Pancreas (tissue), 10 donors: ENCODE measurements around the gene KCTD17. TPM values are rescaled to one million over a fixed set of nuclear protein-coding genes. Genes with fewer than 3 reads are reported as not detected.

Source experiments
- ATAC-seq, 4 donors: fragments of 200-7000 bp; cut with Tn5 transposase; one replicate each; pipeline versions ENCODE4 v1.8.0 to v1.9.1; 2020; ENCODE audit warnings: mild to moderate bottlenecking in 4 of 4, moderate library complexity in 4 of 4
- DNase-seq, 6 donors: peaks; one replicate each; pipeline ENCODE4 v3.0.0-alpha.2; 2020
- FAIRE-seq: peaks from 2 replicates; lab custom pipeline; 2012; peaks lifted over from hg19 to GRCh38; lab: Jason Lieb, UNC
- H3K27ac ChIP-seq, 4 donors: fragments of 200-600 bp; sonication (generic); 1 replicate in 3 of 4; 2 replicates in 1 of 4; pipeline versions ENCODE4 v1.5.0 to v1.8.0; 2020
- H3K27me3 ChIP-seq, 4 donors: fragments of 200-600 bp; one replicate each; pipeline ENCODE4 v1.8.0; 2021
- H3K36me3 ChIP-seq, 3 donors: fragments of 200-600 bp; sonication (generic) in 1 of 3; one replicate each; pipeline versions ENCODE4 v1.5.0 to v1.8.0; 2020 to 2021
- H3K4me1 ChIP-seq, 3 donors: fragments of 200-600 bp; one replicate each; pipeline ENCODE4 v1.8.0; 2021
- H3K4me3 ChIP-seq, 4 donors: fragments of 200-600 bp; sonication (generic) in 2 of 4; one replicate each; pipeline versions ENCODE4 v1.5.0 to v1.8.0; 2020 to 2021
- H3K9me3 ChIP-seq, 4 donors: fragments of 200-600 bp; one replicate each; pipeline ENCODE4 v1.8.0; 2021
- CTCF ChIP-seq, 4 donors: fragments of 200-600 bp; sonication (generic) in 3 of 4; IDR thresholded peaks; one replicate each; pipeline versions ENCODE4 v1.5.0 to v1.8.0; 2021; ENCODE audit warnings: antibody characterized with exemption in 4 of 4
- WGBS, 2 donors: extraction: QIAGEN DNeasy Blood & Tissue Kit; methylation state at CpG; one replicate each; pipeline ENCODE4 v1.1.7; 2013; 5-methylcytosine and 5-hydroxymethylcytosine counted together
- intact Hi-C, 3 donors: fragments of 100-400 bp; cut with DNase I; formaldehyde crosslinking; loops; one replicate each; pipeline versions ENCODE4 v1.11.1 to v1.14.2; 2022
- polyA plus RNA-seq, 2 donors: library from polyadenylated mRNA; stranded (reverse); fragments of 200-250 nt; gene quantifications; one replicate each; pipeline ENCODE4 v1.2.3, GENCODE V29; 2013
- total RNA-seq, 6 donors: library from RNA; stranded (reverse); fragmentation: NEBNext Ultra II Directional in 4 of 6; extraction: Animal tissue kit (Norgen Biotek cat#: 25700) in 4 of 6; gene quantifications; one replicate each; pipeline versions ENCODE4 v1.2.1 to v1.2.4, GENCODE V29; 2021 to 2023
- donor health status: healthy with polysubstance abuse.
- donor health status: DM: no; HTN: no; CAD: no; lungs with moderate emphysema.
- donor health status: DM: no; HTN: no; CAD: no.
- donor health status: control.
- donor health status: control.
- donor health status: Bipolar disorder and iron deficiency.
- donor health status: DM: yes; HTN: yes; CAD: no.
- donor health status: DM: no; HTN: no; CAD: no.
- donor health status: DM: no; HTN: no; CAD: no.
- donor health status: DM: yes; HTN: yes; CAD: no.

KCTD17 gene
- total and polyA plus RNA-seq, 8 donors, result 2.6 to 11.8 (median 4.4) TPM

GRCh38 chr22:37075822-37076433, 24.4 kb downstream of the KCTD17 start:
- 64 to 72% methylated on average over 9 of the region's 9 CpGs for whole genome bisulfite sequencing, 2 donors
- no peak for DNase-seq
- intact Hi-C loops, result loop anchor here in 2 of 3 donors (10.0 kb wide), 1 partner anchor 129 kb away; no protein-coding TSS in a partner anchor

GRCh38 chr22:37077802-37078448, 26.4 kb downstream of the KCTD17 start:
- H3K27me3 ChIP-seq, result no peaks in the 10 kb centered on the region
- peak in 4 of 6 donors; percentile 26 to 89 (median 61) for DNase-seq
- peak; percentile 68 to 81 (median 74) for ATAC-seq
- H3K4me3 ChIP-seq, result no peak overlapping the region
- no peaks in the 10 kb centered on the region for H3K9me3 ChIP-seq
- intact Hi-C loops, result loop anchor here in 2 of 3 donors (10.0 kb wide), 1 partner anchor 127 kb away; no protein-coding TSS in a partner anchor
- peak; percentile 70 to 97 (median 88) for TF ChIP-seq CTCF (IDR thresholded peaks at IDR 0.05)
- no peaks in the 10 kb centered on the region for H3K4me1 ChIP-seq
- WGBS, 2 donors, result 19 to 21% methylated on average over 15 of the region's 15 CpGs
- no peaks in the 10 kb centered on the region for H3K36me3 ChIP-seq
- no peak overlapping the region for H3K27ac ChIP-seq
- no peak for FAIRE-seq

More at GRCh38 chr22:37075822-37076433, 24.4 kb downstream of the KCTD17 start:
- Histone ChIP-seq H3K4me3 (no peak overlapping the region), H3K27me3 (no peaks in the 10 kb centered on the region), H3K4me1 (no peaks in the 10 kb centered on the region), H3K9me3 (no peaks in the 10 kb centered on the region), H3K36me3 (no peaks in the 10 kb centered on the region), H3K27ac (no peak overlapping the region)
- no peak for FAIRE-seq
- TF ChIP-seq CTCF (IDR thresholded peaks at IDR 0.05), result no peak
- ATAC-seq, result no peak

DNA sequence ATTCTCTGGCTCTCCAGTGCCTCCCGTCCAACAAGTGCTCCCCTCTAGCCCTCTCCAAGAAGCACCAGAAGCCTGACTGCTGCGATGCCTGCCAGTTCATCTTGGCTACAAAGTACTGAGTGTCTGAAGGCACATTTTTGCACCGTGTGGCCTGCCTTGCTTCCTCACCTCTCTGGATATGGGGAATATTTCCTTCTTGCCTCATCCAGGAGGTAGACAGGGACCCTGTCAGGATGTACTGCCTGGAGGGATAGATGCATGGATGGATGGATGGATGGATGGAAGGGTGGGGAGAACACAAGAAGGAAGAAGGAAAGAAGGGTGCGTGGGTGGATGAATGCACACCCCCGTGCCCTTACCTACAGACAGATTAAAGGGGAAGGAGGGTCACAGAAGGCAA, 27.6 kb downstream of the KCTD17 start:
- FAIRE-seq (no peak), ATAC-seq (no peak), DNase-seq (no peak)
- H3K4me3 ChIP-seq, result no peak overlapping the region
- no peak overlapping the region for H3K27ac ChIP-seq
- WGBS, 2 donors, result 43 to 50% methylated on average over 5 of the region's 5 CpGs
- intact Hi-C loops, result loop anchor here in 2 of 3 donors (10.0 kb wide), 1 partner anchor 126 kb away; no protein-coding TSS in a partner anchor
- no peaks in the 10 kb centered on the region for H3K36me3 ChIP-seq
- TF ChIP-seq CTCF (IDR thresholded peaks at IDR 0.05), result no peak
- H3K4me1 ChIP-seq, result no peaks in the 10 kb centered on the region
- no peaks in the 10 kb centered on the region for H3K9me3 ChIP-seq
- H3K27me3 ChIP-seq, result no peaks in the 10 kb centered on the region

DNA sequence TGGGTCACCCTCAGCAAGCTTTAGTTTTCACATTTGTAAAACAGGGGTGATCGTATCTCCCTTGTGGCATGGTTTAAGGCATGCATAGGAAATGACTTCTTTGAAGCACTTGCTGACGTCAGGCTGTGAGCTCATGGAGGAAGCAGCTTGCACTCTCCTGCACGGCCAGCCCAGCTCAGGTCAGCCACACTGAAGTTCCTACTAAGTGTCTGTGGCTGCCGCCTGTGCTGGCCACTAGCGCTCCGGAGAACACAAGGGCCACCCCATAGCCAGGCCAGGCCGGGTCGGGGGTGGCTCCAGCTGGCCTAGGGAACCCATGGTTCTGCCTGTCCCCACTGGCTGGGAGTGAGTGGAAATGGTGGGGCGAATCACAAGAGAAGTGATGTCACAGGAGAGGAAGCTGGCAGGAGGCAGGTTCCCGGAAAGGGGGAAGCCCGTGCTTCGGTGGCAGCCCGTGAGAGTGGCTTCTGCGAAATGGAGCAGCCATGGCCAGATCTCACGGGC, 28.2 kb downstream of the KCTD17 start:
- no peaks in the 10 kb centered on the region for H3K36me3 ChIP-seq
- ATAC-seq (peak in 2 of 4 donors; percentile 35 to 41), DNase-seq (no peak), FAIRE-seq (no peak)
- intact Hi-C loops, result loop anchor here in 2 of 3 donors (10.0 kb wide), 1 partner anchor 125 kb away; no protein-coding TSS in a partner anchor
- no peaks in the 10 kb centered on the region for H3K27me3 ChIP-seq
- no peaks in the 10 kb centered on the region for H3K9me3 ChIP-seq
- 70 to 74% methylated on average over 15 of the region's 15 CpGs for WGBS, 2 donors
- H3K4me1 ChIP-seq, result no peaks in the 10 kb centered on the region
- no peak overlapping the region for H3K4me3 ChIP-seq
- H3K27ac ChIP-seq, result no peak overlapping the region
- TF ChIP-seq CTCF (IDR thresholded peaks at IDR 0.05), result no peak
